CD4-positive, alpha-beta T cell treated with Interferon gamma for 1 hour (primary cell): Measurements from ENCODE around the gene DDRGK1.
A peak's percentile ranks its signal among the peaks of the same experiment; 100 is the strongest.

ENCODE experiments used
- DNase-seq: peaks from one replicate; pipeline ENCODE4 v3.0.0-alpha.2; 2020

The DDRGK1 gene

DNA sequence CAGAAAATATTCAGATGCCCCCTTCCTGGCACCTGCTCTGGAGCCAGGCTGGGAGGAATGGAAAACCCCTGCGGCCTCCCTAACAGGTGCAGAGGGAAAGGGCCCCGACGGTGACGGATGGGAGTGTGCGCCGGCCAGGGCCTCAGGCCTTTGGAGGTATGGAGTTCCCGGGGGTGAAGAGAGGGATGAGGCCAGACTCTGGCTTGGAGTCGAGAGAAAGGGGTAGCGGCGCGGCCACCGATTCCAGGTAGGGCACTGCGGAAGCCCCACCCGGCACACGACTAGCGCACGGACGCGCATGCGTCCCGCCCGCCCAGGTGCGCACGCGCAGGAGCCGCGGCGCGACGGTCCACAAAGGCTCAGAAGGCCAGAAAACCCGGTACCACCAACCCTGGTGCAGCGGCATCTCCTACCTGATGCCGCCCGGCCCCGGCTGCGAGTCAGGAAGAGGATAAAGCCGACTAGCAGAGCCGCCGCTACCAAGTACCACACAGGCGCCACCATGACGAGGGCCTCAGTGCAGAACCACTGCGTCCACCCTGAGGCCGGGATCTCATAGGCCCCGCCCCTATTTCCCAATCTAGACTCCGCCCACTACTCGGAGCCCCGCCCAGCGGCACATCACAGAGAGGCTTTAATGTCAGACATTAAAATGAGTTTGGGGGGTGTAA lies at the start of gene DDRGK1:
Gene DDRGK1 (minus strand): TSS at position 559 of the 671 bp plus-strand sequence. CDS start 55 bp downstream, at position 504.
- peak; percentile 87 for DNase-seq

DNA sequence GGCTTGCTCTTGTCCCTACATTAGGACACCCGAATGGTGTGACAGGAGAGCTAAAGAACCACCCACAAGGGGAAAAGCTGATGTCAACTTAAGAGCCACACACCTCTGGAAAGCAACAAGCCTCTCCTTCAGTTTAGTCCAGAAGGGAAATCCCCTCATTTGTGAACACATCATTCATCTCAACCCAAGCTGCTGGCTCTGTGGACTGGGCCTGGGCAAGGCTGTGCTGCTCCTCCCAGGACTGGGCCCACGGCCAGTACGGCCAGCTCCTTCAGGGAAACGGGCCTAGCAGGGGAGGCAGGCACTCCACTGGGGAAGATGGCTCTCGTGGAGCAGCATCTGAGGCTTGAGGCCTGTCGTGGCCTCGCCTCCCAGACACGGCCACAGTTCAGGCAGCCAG lies 47.3 kb upstream of the DDRGK1 start:
- no peak for DNase-seq

GRCh38 chr20:3250091-3250504 lies 45.6 kb upstream of the DDRGK1 start:
- DNase-seq = no peak

DNA sequence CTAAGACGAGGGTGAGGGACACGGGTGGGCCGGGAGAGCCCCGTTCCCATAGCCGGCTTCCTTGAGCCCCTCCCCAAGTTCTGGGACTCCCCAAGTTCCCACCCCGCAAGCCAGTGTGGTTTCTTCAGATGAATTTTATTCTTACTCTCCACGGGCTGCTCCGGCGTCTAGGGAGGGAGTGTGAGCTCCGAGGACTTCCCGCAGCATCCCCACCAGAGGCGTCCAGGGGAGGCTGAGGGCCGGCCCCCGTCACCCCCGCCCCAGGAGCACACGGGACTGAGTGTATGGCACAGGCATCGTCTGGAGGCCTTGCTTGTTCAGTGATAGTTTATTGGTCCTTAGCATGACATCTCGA lies 44.5 kb upstream of the DDRGK1 start:
- DNase-seq = no peak

GRCh38 chr20:3248167-3248992 lies 43.9 kb upstream of the DDRGK1 start:
- DNase-seq = no peak

DNA sequence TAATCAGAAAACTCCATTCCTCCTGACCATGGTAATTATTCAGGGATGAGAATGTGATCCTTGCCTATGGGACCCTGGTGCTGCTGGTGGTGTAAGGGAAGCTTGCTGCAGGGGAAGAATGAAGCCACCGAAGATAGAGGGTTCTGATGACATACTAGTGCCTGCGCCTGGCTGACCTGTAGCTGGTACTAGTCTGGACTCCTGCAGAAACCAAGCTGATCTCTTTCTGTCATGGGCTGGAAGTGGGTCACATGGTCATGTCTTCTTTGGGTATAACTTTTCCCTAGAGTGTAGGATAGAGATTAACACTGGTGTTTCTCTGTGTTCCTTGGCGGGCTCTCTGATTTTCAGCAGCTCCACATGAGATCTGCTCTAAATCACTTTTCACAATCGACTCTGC lies 43.2 kb upstream of the DDRGK1 start:
- no peak for DNase-seq

- no peak for DNase-seq
These were observed 42.2 kb upstream of the DDRGK1 start for GRCh38 chr20:3246682-3247081.

- no peak for DNase-seq
These were observed 41.2 kb upstream of the DDRGK1 start for GRCh38 chr20:3245711-3246110.

GRCh38 chr20:3245156-3245555 lies 40.7 kb upstream of the DDRGK1 start:
- DNase-seq = no peak

DNA sequence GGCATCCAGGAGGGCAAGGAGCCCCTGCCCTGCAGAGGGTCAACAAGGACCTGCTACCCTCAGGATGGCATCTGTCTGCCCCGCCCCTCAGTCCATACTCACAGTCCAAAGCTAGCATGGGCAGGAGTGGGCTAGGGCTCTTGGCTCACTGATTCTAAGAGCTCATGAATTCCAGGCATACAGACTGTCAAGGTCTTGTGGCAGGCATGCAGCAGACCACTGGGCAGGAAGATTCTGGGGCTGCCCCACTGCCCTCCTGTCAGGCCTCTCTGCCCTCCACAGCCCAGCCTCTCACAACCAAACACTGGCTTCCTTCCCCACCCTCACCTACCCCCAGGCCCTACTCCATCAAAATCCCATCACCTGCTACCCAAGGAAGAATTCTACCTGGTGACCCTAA lies 40.1 kb upstream of the DDRGK1 start:
- no peak for DNase-seq

DNA sequence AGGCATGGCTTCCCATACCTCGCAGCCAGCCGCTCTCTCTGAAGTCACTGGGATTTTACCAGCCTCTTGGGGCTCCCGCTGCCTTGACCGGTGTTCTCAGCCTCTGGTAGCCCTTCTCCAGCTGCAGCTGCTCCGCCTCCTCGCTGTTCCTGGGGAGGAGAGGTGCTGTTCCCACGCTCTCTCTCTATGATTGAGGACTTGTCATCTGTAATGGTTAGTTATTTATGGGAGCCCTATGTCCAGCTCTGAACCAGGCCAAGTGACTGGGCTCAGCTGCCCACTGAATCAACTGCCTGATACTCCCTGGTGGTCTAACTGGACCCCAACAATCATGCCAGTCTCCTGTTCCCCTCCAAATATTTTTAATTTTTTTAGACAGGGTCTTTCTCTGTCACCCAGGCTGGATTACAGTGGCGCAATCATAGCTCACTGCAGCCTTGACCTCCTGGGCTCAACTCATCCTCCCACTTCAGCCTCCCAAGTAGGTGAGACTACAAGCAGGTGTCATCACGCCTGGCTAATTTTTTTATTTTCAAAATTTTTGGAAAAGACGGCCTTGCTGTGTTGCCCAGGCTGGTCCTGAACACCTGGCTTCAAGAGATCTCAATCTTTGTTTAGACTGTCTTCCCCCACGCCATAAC lies 39.4 kb upstream of the DDRGK1 start:
- no peak for DNase-seq

- DNase-seq = no peak
These were observed 37.8 kb upstream of the DDRGK1 start for GRCh38 chr20:3242172-3242692.

- DNase-seq = no peak
These were observed 36.4 kb upstream of the DDRGK1 start for GRCh38 chr20:3240776-3241363.

DNA sequence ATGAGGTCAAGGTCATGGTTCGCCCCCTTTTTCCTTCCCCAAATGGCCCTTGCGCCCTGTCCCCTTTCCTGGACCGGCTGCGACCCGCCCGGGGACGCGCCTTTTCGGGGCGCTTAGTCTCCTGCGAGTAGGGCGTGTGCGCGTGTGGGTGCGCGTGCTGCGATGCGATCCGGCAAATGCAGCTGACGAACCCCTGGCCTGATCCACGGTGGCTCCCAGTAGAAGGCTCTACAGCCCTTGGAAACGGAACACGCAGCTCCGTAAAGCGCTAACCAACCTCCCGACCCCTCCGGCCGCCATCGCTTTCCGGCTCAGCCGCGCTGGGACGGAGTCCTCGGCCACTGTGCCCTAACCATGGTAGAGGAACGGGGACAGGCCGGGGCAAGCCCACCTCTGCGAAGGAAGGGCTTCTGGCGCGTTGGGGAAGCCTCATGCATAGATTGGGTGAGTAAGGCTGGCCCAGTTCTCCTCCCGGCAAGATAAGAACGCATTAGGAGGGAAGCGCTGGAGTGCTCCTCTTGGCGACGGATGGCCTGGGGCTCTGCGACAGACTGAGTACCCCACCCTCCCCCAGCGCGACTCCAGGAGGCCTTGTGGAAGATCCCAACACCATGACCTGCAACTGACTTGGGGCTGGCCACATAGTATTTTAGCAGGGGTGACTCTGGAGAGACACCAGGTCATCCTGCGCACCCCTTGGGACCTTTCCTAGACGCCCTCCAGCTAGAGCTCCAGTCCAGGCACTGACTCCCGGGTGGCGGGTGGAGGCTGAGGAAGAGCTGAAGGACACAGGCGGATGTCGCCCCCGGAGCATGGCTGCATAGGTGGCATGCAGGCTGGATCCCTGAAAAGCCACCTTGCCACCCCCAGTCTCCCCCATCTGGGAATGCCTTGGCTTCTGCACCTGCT lies 35.6 kb upstream of the DDRGK1 start:
- no peak for DNase-seq

DNA sequence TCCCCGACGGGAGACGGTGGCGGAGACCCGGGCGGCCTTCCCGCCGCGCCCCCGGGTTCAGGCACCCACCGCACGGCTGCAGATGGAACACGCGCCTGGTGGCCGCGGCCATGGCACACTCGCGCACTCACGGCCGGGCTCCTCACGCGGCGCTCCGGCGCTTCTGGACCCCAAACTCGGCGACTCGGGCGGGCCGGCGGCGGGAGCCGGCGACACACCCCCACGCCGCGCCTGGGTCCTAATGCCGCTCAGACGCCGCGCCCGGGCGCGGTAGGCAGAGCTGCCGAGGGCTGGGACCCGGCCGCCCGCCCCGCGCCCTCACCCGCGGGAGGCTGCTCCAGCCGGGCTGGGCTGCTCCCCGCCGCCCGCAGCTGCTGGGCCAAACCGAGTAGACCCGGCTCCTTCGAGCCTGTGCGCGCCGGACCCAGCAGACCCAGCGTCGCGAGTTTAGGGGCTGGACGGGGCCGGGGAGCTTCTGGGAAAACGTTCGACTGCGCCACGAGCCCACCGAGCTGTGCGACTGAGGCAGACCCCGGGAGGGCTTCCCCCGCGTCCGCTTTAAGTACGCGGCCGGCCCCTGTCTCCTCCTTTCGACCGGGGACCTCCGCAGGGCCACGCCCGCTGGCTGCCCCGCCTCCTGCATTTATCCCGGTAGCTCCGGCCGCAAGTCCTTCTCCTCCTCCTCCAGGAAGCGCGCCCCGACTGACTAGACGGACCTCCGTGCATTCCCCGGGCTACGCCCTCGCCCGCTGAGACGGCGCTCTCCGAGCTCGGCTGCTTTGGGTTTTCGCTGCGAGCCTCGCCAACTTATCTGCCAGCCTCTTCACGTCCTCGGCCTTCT lies 34.8 kb upstream of the DDRGK1 start, which contains the start of gene SLC4A11:
Gene SLC4A11 (minus strand): TSS at position 165 of the 841 bp plus-strand sequence. CDS start 53 bp downstream, at position 112.
- DNase-seq = peak; percentile 9

DNA sequence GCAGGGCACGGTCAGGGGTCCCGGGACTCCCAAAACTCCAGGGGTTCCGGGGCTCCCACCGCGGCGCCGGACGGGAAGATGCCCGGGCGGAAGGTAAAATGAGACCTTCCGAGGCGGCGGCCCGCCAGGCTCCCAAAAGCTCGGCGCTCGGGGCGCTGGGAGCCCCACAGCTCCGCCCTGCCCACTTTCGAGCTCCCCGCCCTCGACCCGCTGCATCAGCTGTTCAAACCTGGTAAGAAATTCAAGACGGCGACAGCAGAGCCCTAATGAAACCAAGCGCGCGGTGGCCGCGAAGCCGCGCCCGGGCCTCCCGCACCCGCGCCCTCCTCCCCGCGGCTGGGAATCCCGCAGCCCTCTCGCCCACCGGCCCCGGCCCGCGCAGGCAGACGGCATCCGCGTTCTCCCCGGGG lies 34.1 kb upstream of the DDRGK1 start:
- peak; percentile 12 for DNase-seq

DNA sequence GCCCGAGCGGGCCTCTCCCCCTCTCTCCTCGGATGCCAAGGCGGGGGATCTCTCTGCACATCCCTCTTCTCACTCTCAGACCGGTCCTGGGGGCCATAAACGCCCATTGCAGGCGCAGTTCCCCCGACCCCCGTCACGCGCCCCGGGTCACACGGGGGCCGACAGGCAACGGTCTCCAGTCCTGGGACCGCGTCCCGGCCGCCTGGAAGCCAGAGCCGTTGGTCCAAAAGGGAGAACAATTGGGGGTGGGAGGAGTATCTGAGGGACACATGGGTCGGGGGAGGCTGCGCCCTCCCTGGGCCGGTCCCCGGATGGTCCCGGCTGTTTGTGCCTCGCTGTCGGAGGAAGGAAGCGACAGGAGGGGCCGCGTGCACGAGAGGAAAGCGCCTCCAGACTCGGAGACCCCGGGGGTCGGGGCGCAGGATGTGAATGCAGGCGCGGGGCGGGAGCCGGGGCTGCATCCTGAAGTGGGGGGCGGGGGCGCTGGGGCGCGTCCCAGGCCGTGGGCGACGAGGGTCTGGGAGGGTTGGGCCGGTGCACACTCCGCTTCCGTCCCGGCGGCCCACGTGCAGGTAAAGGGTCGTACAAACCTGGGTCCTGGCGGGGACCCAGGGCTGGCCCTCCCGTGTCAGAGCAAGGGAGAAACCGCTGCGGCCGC lies 33.6 kb upstream of the DDRGK1 start:
- DNase-seq = no peak

GRCh38 chr20:3237011-3237957 lies 32.8 kb upstream of the DDRGK1 start:
- no peak for DNase-seq

GRCh38 chr20:3235666-3236324 lies 31.3 kb upstream of the DDRGK1 start:
- no peak for DNase-seq
